PC-3 (cell line): ENCODE data around the gene REEP1.

ENCODE experiments used
- EZH2 ChIP-seq: fragments of 300-600 bp; sonication (generic); IDR thresholded peaks from one replicate; pipeline ENCODE4 v1.6.1; 2017; ENCODE audit warnings: antibody characterized with exemption, mild to moderate bottlenecking, low read length; ENCODE audit not compliant: unreplicated experiment
- TF ChIP-seq, protein P1 (sequence below): fragments of 300-600 bp; sonication (generic); conservative IDR thresholded peaks from 2 replicates; pipeline ENCODE4 v1.5.1; 2017; ENCODE audit warnings: antibody characterized with exemption, low read depth, mild to moderate bottlenecking, low read length

DNA sequence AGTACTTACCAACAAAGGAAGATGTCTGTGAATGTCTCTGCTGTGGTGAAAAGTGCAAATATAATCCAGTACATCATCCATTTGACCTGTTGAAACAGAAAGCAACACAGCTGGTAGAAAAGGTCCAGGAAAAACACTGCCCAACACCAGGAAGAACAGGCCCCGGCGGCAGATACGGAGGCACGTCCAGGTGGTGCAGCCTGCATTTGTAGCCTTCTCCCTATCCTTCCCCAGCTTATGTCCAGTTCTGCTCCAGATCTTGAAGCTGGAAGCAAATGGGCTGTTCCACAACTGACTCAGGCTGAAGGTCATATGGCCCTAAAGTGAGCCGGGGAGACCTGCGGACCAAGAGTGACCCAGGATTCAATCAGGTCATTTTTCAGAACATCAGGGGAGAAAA is 73.5 kb downstream of the REEP1 start:
- TF ChIP-seq, protein P1, sequence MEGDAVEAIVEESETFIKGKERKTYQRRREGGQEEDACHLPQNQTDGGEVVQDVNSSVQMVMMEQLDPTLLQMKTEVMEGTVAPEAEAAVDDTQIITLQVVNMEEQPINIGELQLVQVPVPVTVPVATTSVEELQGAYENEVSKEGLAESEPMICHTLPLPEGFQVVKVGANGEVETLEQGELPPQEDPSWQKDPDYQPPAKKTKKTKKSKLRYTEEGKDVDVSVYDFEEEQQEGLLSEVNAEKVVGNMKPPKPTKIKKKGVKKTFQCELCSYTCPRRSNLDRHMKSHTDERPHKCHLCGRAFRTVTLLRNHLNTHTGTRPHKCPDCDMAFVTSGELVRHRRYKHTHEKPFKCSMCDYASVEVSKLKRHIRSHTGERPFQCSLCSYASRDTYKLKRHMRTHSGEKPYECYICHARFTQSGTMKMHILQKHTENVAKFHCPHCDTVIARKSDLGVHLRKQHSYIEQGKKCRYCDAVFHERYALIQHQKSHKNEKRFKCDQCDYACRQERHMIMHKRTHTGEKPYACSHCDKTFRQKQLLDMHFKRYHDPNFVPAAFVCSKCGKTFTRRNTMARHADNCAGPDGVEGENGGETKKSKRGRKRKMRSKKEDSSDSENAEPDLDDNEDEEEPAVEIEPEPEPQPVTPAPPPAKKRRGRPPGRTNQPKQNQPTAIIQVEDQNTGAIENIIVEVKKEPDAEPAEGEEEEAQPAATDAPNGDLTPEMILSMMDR, result no peak
- TF ChIP-seq EZH2, result no peak
